A673 (cell line): ENCODE data around the gene ADAMTSL3. TPM values are rescaled to one million over a fixed set of nuclear protein-coding genes. Genes with fewer than 3 reads are reported as not detected.

ENCODE experiments used
- BruUV-seq: library from RNA; stranded (reverse); fragments of 400-500 nt; replicated peaks from 2 replicates; lab custom pipeline; 2021; lab: Mats Ljungman, UMichigan
- CTCF ChIA-PET: fragments of 300-600 bp; sonication (Branson Sonifier 250); formaldehyde crosslinking; loops from one replicate; lab custom pipeline; 2022; ENCODE audit warnings: antibody characterized with exemption; lab: Charles Lee
- POLR2A ChIA-PET: fragments of 300-600 bp; sonication (Branson Sonifier 250); formaldehyde crosslinking; loops from one replicate; lab custom pipeline; 2022; ENCODE audit warnings: antibody characterized with exemption; ENCODE audit not compliant: low non-redundant PET; lab: Charles Lee
- DNase-seq: peaks from one replicate; pipeline ENCODE4 v3.0.0-alpha.2; 2015; ENCODE audit warnings: low spot score
- H3K27ac ChIP-seq: fragments of 200-600 bp; sonication (generic); 2 replicates; pipeline ENCODE4 v1.5.1; 2016; ENCODE audit warnings: mixed run types, low read depth, mild to moderate bottlenecking, mixed read lengths, antibody characterized with exemption, low read length; ENCODE audit not compliant: poor library complexity, severe bottlenecking
- H3K27me3 ChIP-seq: fragments of 200-600 bp; sonication (generic); replicated peaks from 2 replicates; pipeline ENCODE4 v1.6.1; 2017; ENCODE audit warnings: mixed run types, low read depth, mild to moderate bottlenecking, mixed read lengths, antibody characterized with exemption, low read length; ENCODE audit not compliant: insufficient read depth, poor library complexity
- H3K36me3 ChIP-seq: fragments of 200-600 bp; sonication (generic); 2 replicates; pipeline ENCODE4 v1.6.1; 2016; ENCODE audit warnings: mixed run types, mild to moderate bottlenecking, mixed read lengths, antibody characterized with exemption, low read length; ENCODE audit not compliant: insufficient read depth, poor library complexity, severe bottlenecking
- H3K4me1 ChIP-seq: fragments of 200-600 bp; sonication (generic); 2 replicates; pipeline ENCODE4 v1.6.1; 2017; ENCODE audit warnings: mixed run types, mild to moderate bottlenecking, mixed read lengths, antibody characterized with exemption, low read length; ENCODE audit not compliant: insufficient read depth, poor library complexity, severe bottlenecking
- H3K4me3 ChIP-seq: fragments of 200-600 bp; sonication (generic); 2 replicates; pipeline ENCODE4 v1.5.1; 2016; ENCODE audit warnings: low read depth, mixed run types, mild to moderate bottlenecking, mixed read lengths, low read length; ENCODE audit not compliant: poor library complexity, severe bottlenecking
- H3K9me3 ChIP-seq: fragments of 200-600 bp; sonication (generic); 2 replicates; pipeline ENCODE4 v1.6.1; 2016; ENCODE audit warnings: mixed run types, low read depth, mild to moderate bottlenecking, mixed read lengths, antibody characterized with exemption, low read length; ENCODE audit not compliant: poor library complexity, severe bottlenecking
- EZH2 ChIP-seq: fragments of 200-600 bp; sonication (generic); IDR thresholded peaks from 2 replicates; pipeline ENCODE4 v1.6.1; 2017; ENCODE audit warnings: borderline replicate concordance, low read depth, mild to moderate bottlenecking, mixed read lengths, antibody characterized with exemption, low read length; ENCODE audit not compliant: poor library complexity, severe bottlenecking
- intact Hi-C: fragments of 100-400 bp; cut with micrococcal nuclease; formaldehyde crosslinking; loops from one replicate; pipeline ENCODE4 v1.10.0; 2022; ENCODE audit not compliant: unreplicated experiment
- total RNA-seq: library from RNA; stranded (reverse); gene quantifications from 2 replicates; pipeline ENCODE4 v1.2.3, GENCODE V29; 2021
- TF ChIP-seq, protein P1 (sequence below): fragments of 300-800, 200-600 bp; sonication (generic); conservative IDR thresholded peaks from 2 replicates; pipeline ENCODE4 v1.5.1; 2017; ENCODE audit warnings: low read depth, mild to moderate bottlenecking, antibody characterized with exemption, low read length, moderate library complexity, mixed read lengths

Gene ADAMTSL3
- total RNA-seq, 1 experiment from 2014 or later = 0.95 TPM

DNA sequence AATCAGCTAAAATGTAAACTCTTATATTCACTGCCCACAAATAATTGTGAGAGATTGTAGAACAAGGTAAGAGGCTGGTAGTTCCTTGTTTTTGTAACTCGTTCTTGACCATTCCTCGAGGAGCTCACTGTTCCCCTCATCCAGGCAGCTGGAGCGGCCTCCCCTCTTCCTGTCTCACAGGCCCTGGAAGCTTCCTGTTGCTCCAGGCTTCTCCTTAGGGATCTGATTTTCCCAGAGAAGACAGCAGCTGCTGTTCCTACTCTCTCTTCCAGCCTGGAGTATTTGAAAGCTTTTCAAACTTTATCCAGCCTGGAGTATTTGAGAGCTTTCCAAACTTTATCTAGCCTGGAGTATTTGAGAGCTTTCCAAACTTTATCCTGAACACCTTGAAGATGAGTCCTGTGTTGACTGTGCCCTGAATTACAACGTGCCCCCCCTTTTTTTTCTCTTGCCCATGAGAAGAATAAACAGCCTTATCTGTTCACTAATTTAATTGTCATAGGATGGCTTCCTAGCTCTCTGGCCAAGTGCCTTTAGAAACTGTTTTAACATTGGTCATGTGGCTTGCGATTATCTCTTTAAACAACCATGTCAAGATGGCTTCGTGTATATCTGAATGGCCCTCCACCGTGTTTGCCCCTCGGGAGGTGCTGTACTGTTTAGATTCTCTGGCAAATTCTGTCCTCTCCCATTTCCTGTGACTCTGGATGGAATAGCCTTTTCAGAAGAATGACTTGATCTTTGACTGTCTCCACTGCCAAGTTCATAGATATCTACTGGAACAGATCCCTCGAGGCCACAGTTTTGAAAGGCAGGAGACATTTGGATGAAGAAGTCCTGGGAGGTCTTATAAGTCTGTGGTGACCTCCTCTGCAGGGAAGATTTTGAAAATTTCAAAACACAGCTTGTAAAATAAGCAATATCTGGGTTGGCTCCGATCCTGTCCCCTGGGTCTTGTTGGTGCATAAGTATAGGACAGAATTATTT is 4.8 kb downstream of the ADAMTSL3 start:
- intact Hi-C loops = loop anchor here (10.0 kb wide), 1 partner anchor 376 kb away; no protein-coding TSS in a partner anchor
- POLR2A ChIA-PET = no interaction called here
- no peaks in the 10 kb centered on the region for H3K9me3 ChIP-seq
- H3K27me3 ChIP-seq = peaks cover 23% of the 10 kb centered on the region
- TF ChIP-seq, protein P1, sequence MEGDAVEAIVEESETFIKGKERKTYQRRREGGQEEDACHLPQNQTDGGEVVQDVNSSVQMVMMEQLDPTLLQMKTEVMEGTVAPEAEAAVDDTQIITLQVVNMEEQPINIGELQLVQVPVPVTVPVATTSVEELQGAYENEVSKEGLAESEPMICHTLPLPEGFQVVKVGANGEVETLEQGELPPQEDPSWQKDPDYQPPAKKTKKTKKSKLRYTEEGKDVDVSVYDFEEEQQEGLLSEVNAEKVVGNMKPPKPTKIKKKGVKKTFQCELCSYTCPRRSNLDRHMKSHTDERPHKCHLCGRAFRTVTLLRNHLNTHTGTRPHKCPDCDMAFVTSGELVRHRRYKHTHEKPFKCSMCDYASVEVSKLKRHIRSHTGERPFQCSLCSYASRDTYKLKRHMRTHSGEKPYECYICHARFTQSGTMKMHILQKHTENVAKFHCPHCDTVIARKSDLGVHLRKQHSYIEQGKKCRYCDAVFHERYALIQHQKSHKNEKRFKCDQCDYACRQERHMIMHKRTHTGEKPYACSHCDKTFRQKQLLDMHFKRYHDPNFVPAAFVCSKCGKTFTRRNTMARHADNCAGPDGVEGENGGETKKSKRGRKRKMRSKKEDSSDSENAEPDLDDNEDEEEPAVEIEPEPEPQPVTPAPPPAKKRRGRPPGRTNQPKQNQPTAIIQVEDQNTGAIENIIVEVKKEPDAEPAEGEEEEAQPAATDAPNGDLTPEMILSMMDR = no peak
- TF ChIP-seq EZH2 = no peak
- CTCF ChIA-PET = no interaction called here
- no peak overlapping the region for H3K4me3 ChIP-seq
- no peaks in the 10 kb centered on the region for H3K36me3 ChIP-seq
- no TSS peak for BruUV-seq
- no peaks in the 10 kb centered on the region for H3K4me1 ChIP-seq
- H3K27ac ChIP-seq = no peak overlapping the region
- no peak for DNase-seq

DNA sequence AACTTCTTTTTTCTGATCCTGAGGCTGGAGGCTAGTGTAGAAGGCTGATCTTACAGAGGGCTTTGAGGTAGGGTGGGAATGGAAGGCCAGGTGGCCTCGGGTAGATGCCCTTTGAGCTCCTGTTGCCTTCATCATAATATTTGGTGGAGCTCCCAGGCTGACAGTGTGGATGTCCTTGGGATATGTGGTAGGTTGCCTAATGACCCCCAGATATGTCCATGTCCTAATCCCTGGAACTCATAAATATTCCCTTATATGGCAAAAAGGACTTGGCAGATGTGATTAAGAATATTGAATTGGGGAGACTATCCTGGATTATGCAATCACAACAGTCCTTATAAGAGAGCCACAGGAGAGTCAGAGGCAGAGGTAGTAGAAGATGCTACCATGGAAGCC is 5.5 kb downstream of the ADAMTSL3 start:
- TF ChIP-seq EZH2 = no peak
- TF ChIP-seq, protein P1 = no peak
- BruUV-seq = no TSS peak
- CTCF ChIA-PET = no interaction called here

DNA sequence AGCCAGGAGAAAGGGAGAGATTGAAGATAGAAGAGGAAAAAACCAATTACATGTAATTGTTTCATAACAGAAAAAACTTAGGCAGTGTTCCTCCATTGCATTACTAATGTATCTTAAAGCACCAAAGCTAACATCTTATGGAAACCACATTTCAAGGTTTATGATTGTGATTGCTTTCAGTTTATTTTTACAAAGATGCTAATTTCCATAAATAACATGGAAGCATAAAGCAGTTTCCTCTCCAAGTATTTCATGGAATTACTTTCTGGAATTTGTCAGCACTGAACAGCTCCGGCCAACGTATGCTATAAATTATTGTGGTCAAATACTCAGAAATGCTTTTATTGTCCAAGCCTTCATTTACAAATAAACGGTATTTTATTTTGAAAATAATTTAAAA is 11.6 kb downstream of the ADAMTSL3 start:
- Histone ChIP-seq H3K27me3 (no peaks in the 10 kb centered on the region), H3K4me3 (no peak overlapping the region), H3K27ac (no peak overlapping the region), H3K9me3 (no peaks in the 10 kb centered on the region), H3K4me1 (no peaks in the 10 kb centered on the region), H3K36me3 (no peaks in the 10 kb centered on the region)
- no TSS peak for BruUV-seq
- no peak for TF ChIP-seq EZH2
- TF ChIP-seq, protein P1 = no peak
- intact Hi-C loops = no loop called here
- ChIA-PET CTCF (no interaction called here), POLR2A (no interaction called here)
- DNase-seq = no peak

More for the DNA sequence above, 5.5 kb downstream of the ADAMTSL3 start:
- intact Hi-C loops = loop anchor here (10.0 kb wide), 1 partner anchor 375 kb away; no protein-coding TSS in a partner anchor
- Histone ChIP-seq H3K4me1 (no peaks in the 10 kb centered on the region), H3K27me3 (peaks cover 18% of the 10 kb centered on the region), H3K27ac (no peak overlapping the region), H3K4me3 (no peak overlapping the region), H3K9me3 (no peaks in the 10 kb centered on the region), H3K36me3 (no peaks in the 10 kb centered on the region)
- POLR2A ChIA-PET = no interaction called here
- no peak for DNase-seq
